ENCODE results near the gene NOL4L. TPM values are rescaled to one million over a fixed set of nuclear protein-coding genes. Genes with fewer than 3 reads are reported as not detected.

NOL4L gene
- total and polyA plus RNA-seq, 2 donors (not counting 3 experiments of a cell fraction or from before 2014, with no cell fraction given): 55.2 to 79.6 TPM

DNA sequence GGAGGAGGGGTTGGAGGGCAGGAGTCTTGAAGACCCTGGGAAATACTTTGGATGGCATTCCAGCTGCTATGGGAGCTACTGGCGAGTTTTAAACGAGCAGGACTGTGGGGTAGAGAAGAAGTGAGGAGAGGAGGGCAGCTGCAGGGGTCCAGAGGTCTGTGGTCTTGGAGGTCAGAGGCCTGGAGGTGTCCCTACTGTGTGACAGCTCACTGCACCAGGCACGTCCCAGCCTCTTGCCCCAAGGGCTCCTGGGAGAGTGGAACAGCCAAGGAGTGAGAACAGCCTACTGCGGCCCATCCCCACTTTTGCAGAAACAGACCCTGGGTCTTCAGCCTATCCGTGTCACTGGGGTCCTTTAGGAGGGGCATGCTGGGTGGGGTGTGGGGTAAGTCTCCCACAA is 2.9 kb upstream of the NOL4L start:
- Histone ChIP-seq H3K4me3 (replicated peaks in 1 of 3; ENCODE audit: insufficient read depth in 1 of 3, low read depth in 1 of 3, low read length in 3 of 3) (no peak overlapping the region), H3K27ac (ENCODE audit: insufficient read depth, low read depth, low read length) (no peak overlapping the region), H2AFZ (ENCODE audit: low read depth, low read length) (no peak overlapping the region), H3K4me1 (ENCODE audit: control insufficient read depth, extremely low read depth, insufficient read depth, low read length) (no peaks in the 10 kb centered on the region), H3K9me1 (replicated peaks; ENCODE audit: control insufficient read depth, extremely low read depth, insufficient read depth, low read length) (no peaks in the 10 kb centered on the region), H3K27me3 (ENCODE audit: control insufficient read depth in 2 of 2, insufficient read depth in 2 of 2, low read length in 2 of 2) (peaks cover 18 to 26% of the 10 kb centered on the region in 2 experiments), H3K9me3 (replicated peaks; ENCODE audit: control insufficient read depth, insufficient read depth, low read length) (no peaks in the 10 kb centered on the region), H3K4me2 (ENCODE audit: insufficient read depth, low read length) (no peak overlapping the region), H3K36me3 (ENCODE audit: control insufficient read depth in 2 of 2, extremely low read depth in 1 of 2, insufficient read depth in 2 of 2, low read length in 2 of 2) (no peaks in the 10 kb centered on the region), H3K79me2 (ENCODE audit: control insufficient read depth, insufficient read depth, low read length) (no peaks in the 10 kb centered on the region), H3K9ac (replicated peaks; ENCODE audit: extremely low read depth, insufficient read depth, low read length) (no peak overlapping the region), H4K20me1 (replicated peaks; ENCODE audit: control insufficient read depth, extremely low read depth, insufficient read depth, low read length) (no peaks in the 10 kb centered on the region)
- no TSS peak for BruUV-seq (replicated peaks)
- intact Hi-C loops (cut with micrococcal nuclease): no loop called here
- no peak for DNase-seq (ENCODE audit: low read depth, low spot score)
- no peak for TF ChIP-seq FOS (IDR thresholded peaks at IDR 0.05; ENCODE audit: borderline replicate concordance, insufficient read depth, low read length)
- ChIA-PET CTCF (interaction anchor here (0.7 to 0.8 kb wide), 3 partner anchors 9 to 27 kb away, joined by 3 to 4 read pairs (median 3); no protein-coding TSS in a partner anchor), POLR2A (no interaction called here)
- no peak for FAIRE-seq
- dilution Hi-C loops (cut with MboI; ENCODE audit: extremely low pct_ligation_motif_present, low sequenced_read_pairs): no loop called here

DNA sequence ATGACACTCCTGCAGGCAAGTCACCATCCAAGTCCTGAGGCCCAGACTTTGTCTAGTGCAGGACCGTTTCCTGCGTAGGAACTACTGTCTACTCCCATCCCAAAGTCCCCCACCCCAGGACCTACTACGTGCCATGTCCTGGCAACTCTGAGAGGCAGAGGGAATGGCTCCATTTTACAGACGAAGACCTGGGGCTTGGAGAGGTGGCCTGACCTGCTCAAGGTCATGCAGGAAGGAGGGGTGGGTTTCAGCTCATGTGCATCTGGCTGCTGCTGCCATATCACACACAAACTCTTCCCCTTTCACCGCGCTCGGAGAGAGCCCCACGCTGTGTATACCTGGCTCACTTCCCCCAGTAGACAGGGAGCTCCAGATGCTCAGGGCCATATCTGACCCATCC is 1.2 kb upstream of the NOL4L start:
- no peak for TF ChIP-seq GATA2 (IDR thresholded peaks at IDR 0.05; ENCODE audit: insufficient read depth, insufficient read length, low read depth, low read length)

More for the DNA sequence above, 1.2 kb upstream of the NOL4L start:
- Histone ChIP-seq H3K9ac (replicated peaks; ENCODE audit: extremely low read depth, insufficient read depth, low read length) (no peak overlapping the region), H3K9me3 (replicated peaks; ENCODE audit: control insufficient read depth, insufficient read depth, low read length) (no peaks in the 10 kb centered on the region), H3K4me3 (replicated peaks in 1 of 3; ENCODE audit: insufficient read depth in 1 of 3, low read depth in 1 of 3, low read length in 3 of 3) (no peak overlapping the region), H3K4me2 (ENCODE audit: insufficient read depth, low read length) (no peak overlapping the region), H2AFZ (ENCODE audit: low read depth, low read length) (no peak overlapping the region), H3K27ac (ENCODE audit: insufficient read depth, low read depth, low read length) (no peak overlapping the region), H3K9me1 (replicated peaks; ENCODE audit: control insufficient read depth, extremely low read depth, insufficient read depth, low read length) (no peaks in the 10 kb centered on the region), H3K27me3 (ENCODE audit: control insufficient read depth in 2 of 2, insufficient read depth in 2 of 2, low read length in 2 of 2) (peaks cover 18 to 26% of the 10 kb centered on the region in 2 experiments), H3K79me2 (ENCODE audit: control insufficient read depth, insufficient read depth, low read length) (no peaks in the 10 kb centered on the region), H3K36me3 (ENCODE audit: control insufficient read depth in 2 of 2, extremely low read depth in 1 of 2, insufficient read depth in 2 of 2, low read length in 2 of 2) (no peaks in the 10 kb centered on the region), H3K4me1 (ENCODE audit: control insufficient read depth, extremely low read depth, insufficient read depth, low read length) (no peaks in the 10 kb centered on the region), H4K20me1 (replicated peaks; ENCODE audit: control insufficient read depth, extremely low read depth, insufficient read depth, low read length) (no peaks in the 10 kb centered on the region)
- no peak for DNase-seq (ENCODE audit: low read depth, low spot score)
- BruUV-seq (replicated peaks): no TSS peak
- CTCF ChIA-PET: interaction anchor here (0.5 to 0.9 kb wide), 2 partner anchors 47 to 68 kb away, joined by 3 read pairs; no protein-coding TSS in a partner anchor
- intact Hi-C loops (cut with micrococcal nuclease) (no loop called here), dilution Hi-C loops (cut with MboI; ENCODE audit: extremely low pct_ligation_motif_present, low sequenced_read_pairs) (no loop called here)
- POLR2A ChIA-PET: no interaction called here
- no peak for FAIRE-seq

Measured in endothelial cell of umbilical vein (primary cell).